K562 (cell line): ENCODE results near the gene VSIG2. TPM values are rescaled to one million over a fixed set of nuclear protein-coding genes. Genes with fewer than 3 reads are reported as not detected.

Experiments
- HDAC8 ChIP-seq: fragments of 450-650 bp; IDR thresholded peaks from 2 replicates; pipeline ENCODE4 v1.6.1; 2016; ENCODE audit warnings: mild to moderate bottlenecking, missing genetic modification characterization, moderate library complexity, missing compliant biosample characterization
- PHF20 ChIP-seq: fragments of 450-650 bp; IDR thresholded peaks from 2 replicates; pipeline ENCODE4 v1.6.1; 2018; ENCODE audit not compliant: partially characterized antibody
- POLR2AphosphoS5 ChIP-seq: IDR thresholded peaks from 2 replicates; pipeline ENCODE4 v1.6.1; 2011; ENCODE audit warnings: mild to moderate bottlenecking, low read depth, low read length, moderate library complexity; ENCODE audit not compliant: control insufficient read depth, insufficient read depth
- RBBP5 ChIP-seq: fragments of 200-600 bp; sonication (generic); IDR thresholded peaks from 2 replicates; pipeline ENCODE4 v1.6.1; 2012; ENCODE audit warnings: borderline replicate concordance, mild to moderate bottlenecking, low read length, control low read depth, inconsistent platforms; ENCODE audit not compliant: insufficient read depth, poor library complexity, severe bottlenecking
- TCF7L2 ChIP-seq: fragments of 150-350 bp; IDR thresholded peaks from 2 replicates; pipeline ENCODE4 v1.6.1; 2016; ENCODE audit warnings: low read depth, mild to moderate bottlenecking, low read length, moderate library complexity
- ZC3H8 ChIP-seq: fragments of 450-650 bp; IDR thresholded peaks from 2 replicates; pipeline ENCODE4 v1.6.1; 2017
- ZNF239 ChIP-seq: fragments of 250-450 bp; sonication (Bioruptor Pico); IDR thresholded peaks from 2 replicates; pipeline ENCODE4 v1.4.0; 2020; ENCODE audit warnings: mild to moderate bottlenecking
- ZSCAN32 ChIP-seq: fragments of 450-650 bp; formaldehyde crosslinking; IDR thresholded peaks from 2 replicates; pipeline ENCODE4 v1.4.0; 2020; ENCODE audit warnings: mild to moderate bottlenecking, moderate library complexity
- polyA plus RNA-seq, 8 experiments: library from polyadenylated mRNA; depleted of rRNA in 4 of 8; stranded (reverse) in 5 of 8; unstranded in 3 of 8; fragments of >200 nt; fragmentation: Nextera tagmentation in 2 of 8; fragmentation: Illumina TruSeq in 1 of 8; extraction: Ambion mirVana in 2 of 8; extraction: Trizol in 1 of 8; gene quantifications; 2 replicates each; pipeline versions ENCODE4 v1.2.1 to v1.2.3, GENCODE V29; 2011 to 2014; ENCODE audit warnings: inconsistent platforms in 1 of 8, missing spikeins in 1 of 8
- total RNA-seq, 7 experiments: library from RNA; depleted of rRNA in 6 of 7; stranded (reverse); fragments of >200 nt in 6 of 7; fragmentation: Illumina TruSeq in 2 of 7; extraction: Trizol in 2 of 7; gene quantifications; 2 replicates each; pipeline versions ENCODE4 v1.2.1 to v1.2.3, GENCODE V29; 2011 to 2021; ENCODE audit warnings: low replicate concordance in 1 of 7
- TF ChIP-seq, protein P1 (sequence below): fragments of 200-800 bp; sonication (Bioruptor generic); IDR thresholded peaks from 2 replicates; pipeline ENCODE4 v1.6.1; 2017; ENCODE audit warnings: missing genetic modification characterization, missing compliant biosample characterization
- TF ChIP-seq, protein P2 (sequence below): IDR thresholded peaks from 2 replicates; pipeline ENCODE4 v1.6.1; 2016; ENCODE audit warnings: missing genetic modification characterization, missing compliant biosample characterization
- TF ChIP-seq, protein P3 (sequence below): fragments of 250-450 bp; sonication (Bioruptor Pico); IDR thresholded peaks from 2 replicates; pipeline ENCODE4 v1.4.0; 2020
- TF ChIP-seq, protein P4 (sequence below): fragments of 450-650 bp; IDR thresholded peaks from 2 replicates; pipeline ENCODE4 v1.7.1; 2018; ENCODE audit warnings: mild to moderate bottlenecking, low read depth; ENCODE audit not compliant: partially characterized antibody
- TF ChIP-seq, protein P5 (sequence below): fragments of 450-650 bp; IDR thresholded peaks from 2 replicates; pipeline ENCODE4 v1.6.1; 2014; ENCODE audit warnings: low read depth, mild to moderate bottlenecking, moderate library complexity, borderline replicate concordance

VSIG2 gene
- total and polyA plus RNA-seq, 9 of the 15 experiments (the other 6 are each of a cell fraction or from before 2014, with no cell fraction given), result not detected

DNA sequence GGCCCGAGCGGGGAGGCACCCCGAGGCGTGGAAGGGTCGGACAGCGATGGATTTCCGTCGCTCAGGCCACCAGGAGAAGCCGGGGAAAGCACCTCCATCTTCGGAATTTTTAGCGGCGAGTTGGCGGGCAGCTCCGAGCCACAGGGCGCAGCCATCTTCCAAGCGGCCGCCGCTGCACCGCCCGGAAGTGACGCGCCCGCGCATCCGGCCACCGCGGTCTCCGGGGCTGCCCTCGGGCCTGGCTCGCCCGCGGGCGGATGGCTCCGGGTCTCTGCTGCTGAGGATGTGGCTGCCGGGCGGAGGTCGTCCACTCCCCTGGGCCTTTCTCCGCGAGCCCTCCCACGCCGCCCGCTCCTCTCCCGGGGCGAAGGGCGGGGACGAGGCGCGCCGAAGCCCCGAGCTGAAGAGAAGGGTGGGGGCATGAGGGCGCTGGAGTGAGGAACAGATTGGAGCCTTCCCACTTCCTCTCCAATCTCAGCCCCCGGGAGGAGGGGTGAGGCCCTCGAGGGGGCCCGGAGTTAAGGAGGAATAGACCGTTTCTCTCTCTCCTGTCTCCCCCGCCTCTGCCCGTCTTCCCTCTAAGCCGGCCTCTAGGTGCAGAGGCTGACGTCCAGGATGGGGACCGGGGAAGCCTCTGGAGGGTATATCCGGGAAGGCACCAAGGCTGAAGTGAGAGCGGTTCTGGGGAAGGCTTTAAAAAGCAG lies 48.3 kb upstream of the VSIG2 start, which contains the start of gene MSANTD2 (continued):
- TF ChIP-seq RBBP5 (peak; percentile 98), ZC3H8 (no peak), ZNF239 (CRISPR knock-in tag) (no peak), ZSCAN32 (CRISPR knock-in tag) (no peak), HDAC8 (tag) (no peak), TCF7L2 (no peak; the same call in 1 of the 2 replicates), PHF20 (peak; percentile 91), POLR2AphosphoS5 (peak; percentile 68; the same call in 1 of the 2 replicates)
- TF ChIP-seq, protein P1, sequence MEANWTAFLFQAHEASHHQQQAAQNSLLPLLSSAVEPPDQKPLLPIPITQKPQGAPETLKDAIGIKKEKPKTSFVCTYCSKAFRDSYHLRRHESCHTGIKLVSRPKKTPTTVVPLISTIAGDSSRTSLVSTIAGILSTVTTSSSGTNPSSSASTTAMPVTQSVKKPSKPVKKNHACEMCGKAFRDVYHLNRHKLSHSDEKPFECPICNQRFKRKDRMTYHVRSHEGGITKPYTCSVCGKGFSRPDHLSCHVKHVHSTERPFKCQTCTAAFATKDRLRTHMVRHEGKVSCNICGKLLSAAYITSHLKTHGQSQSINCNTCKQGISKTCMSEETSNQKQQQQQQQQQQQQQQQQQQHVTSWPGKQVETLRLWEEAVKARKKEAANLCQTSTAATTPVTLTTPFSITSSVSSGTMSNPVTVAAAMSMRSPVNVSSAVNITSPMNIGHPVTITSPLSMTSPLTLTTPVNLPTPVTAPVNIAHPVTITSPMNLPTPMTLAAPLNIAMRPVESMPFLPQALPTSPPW (CRISPR knock-in tag), result peak; percentile 95
- TF ChIP-seq, protein P2, sequence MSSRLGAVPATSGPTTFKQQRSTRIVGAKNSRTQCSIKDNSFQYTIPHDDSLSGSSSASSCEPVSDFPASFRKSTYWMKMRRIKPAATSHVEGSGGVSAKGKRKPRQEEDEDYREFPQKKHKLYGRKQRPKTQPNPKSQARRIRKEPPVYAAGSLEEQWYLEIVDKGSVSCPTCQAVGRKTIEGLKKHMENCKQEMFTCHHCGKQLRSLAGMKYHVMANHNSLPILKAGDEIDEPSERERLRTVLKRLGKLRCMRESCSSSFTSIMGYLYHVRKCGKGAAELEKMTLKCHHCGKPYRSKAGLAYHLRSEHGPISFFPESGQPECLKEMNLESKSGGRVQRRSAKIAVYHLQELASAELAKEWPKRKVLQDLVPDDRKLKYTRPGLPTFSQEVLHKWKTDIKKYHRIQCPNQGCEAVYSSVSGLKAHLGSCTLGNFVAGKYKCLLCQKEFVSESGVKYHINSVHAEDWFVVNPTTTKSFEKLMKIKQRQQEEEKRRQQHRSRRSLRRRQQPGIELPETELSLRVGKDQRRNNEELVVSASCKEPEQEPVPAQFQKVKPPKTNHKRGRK (tag), result no peak
- TF ChIP-seq, protein P3, sequence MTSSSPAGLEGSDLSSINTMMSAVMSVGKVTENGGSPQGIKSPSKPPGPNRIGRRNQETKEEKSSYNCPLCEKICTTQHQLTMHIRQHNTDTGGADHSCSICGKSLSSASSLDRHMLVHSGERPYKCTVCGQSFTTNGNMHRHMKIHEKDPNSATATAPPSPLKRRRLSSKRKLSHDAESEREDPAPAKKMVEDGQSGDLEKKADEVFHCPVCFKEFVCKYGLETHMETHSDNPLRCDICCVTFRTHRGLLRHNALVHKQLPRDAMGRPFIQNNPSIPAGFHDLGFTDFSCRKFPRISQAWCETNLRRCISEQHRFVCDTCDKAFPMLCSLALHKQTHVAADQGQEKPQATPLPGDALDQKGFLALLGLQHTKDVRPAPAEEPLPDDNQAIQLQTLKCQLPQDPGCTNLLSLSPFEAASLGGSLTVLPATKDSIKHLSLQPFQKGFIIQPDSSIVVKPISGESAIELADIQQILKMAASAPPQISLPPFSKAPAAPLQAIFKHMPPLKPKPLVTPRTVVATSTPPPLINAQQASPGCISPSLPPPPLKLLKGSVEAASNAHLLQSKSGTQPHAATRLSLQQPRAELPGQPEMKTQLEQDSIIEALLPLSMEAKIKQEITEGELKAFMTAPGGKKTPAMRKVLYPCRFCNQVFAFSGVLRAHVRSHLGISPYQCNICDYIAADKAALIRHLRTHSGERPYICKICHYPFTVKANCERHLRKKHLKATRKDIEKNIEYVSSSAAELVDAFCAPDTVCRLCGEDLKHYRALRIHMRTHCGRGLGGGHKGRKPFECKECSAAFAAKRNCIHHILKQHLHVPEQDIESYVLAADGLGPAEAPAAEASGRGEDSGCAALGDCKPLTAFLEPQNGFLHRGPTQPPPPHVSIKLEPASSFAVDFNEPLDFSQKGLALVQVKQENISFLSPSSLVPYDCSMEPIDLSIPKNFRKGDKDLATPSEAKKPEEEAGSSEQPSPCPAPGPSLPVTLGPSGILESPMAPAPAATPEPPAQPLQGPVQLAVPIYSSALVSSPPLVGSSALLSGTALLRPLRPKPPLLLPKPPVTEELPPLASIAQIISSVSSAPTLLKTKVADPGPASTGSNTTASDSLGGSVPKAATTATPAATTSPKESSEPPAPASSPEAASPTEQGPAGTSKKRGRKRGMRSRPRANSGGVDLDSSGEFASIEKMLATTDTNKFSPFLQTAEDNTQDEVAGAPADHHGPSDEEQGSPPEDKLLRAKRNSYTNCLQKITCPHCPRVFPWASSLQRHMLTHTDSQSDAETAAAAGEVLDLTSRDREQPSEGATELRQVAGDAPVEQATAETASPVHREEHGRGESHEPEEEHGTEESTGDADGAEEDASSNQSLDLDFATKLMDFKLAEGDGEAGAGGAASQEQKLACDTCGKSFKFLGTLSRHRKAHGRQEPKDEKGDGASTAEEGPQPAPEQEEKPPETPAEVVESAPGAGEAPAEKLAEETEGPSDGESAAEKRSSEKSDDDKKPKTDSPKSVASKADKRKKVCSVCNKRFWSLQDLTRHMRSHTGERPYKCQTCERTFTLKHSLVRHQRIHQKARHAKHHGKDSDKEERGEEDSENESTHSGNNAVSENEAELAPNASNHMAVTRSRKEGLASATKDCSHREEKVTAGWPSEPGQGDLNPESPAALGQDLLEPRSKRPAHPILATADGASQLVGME (CRISPR knock-in tag), result 0 out of 2 replicates have a peak, but pooled peaks have one; percentile 66
- TF ChIP-seq, protein P4, sequence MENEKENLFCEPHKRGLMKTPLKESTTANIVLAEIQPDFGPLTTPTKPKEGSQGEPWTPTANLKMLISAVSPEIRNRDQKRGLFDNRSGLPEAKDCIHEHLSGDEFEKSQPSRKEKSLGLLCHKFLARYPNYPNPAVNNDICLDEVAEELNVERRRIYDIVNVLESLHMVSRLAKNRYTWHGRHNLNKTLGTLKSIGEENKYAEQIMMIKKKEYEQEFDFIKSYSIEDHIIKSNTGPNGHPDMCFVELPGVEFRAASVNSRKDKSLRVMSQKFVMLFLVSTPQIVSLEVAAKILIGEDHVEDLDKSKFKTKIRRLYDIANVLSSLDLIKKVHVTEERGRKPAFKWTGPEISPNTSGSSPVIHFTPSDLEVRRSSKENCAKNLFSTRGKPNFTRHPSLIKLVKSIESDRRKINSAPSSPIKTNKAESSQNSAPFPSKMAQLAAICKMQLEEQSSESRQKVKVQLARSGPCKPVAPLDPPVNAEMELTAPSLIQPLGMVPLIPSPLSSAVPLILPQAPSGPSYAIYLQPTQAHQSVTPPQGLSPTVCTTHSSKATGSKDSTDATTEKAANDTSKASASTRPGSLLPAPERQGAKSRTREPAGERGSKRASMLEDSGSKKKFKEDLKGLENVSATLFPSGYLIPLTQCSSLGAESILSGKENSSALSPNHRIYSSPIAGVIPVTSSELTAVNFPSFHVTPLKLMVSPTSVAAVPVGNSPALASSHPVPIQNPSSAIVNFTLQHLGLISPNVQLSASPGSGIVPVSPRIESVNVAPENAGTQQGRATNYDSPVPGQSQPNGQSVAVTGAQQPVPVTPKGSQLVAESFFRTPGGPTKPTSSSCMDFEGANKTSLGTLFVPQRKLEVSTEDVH, result peak; percentile 58
- TF ChIP-seq, protein P5, sequence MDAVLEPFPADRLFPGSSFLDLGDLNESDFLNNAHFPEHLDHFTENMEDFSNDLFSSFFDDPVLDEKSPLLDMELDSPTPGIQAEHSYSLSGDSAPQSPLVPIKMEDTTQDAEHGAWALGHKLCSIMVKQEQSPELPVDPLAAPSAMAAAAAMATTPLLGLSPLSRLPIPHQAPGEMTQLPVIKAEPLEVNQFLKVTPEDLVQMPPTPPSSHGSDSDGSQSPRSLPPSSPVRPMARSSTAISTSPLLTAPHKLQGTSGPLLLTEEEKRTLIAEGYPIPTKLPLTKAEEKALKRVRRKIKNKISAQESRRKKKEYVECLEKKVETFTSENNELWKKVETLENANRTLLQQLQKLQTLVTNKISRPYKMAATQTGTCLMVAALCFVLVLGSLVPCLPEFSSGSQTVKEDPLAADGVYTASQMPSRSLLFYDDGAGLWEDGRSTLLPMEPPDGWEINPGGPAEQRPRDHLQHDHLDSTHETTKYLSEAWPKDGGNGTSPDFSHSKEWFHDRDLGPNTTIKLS, result peak; percentile 33; the same call in 1 of the 2 replicates
